Activated CD8-positive, alpha-beta memory T cell treated with anti-CD3 and anti-CD28 coated beads, Interleukin-2, amount 50 U/mL, for 24 hours (primary cell): Measurements from ENCODE around the gene C2CD4C.
"Not testable (repeated sequence)": the region's sequence is repeated elsewhere in the genome, so short reads cannot be mapped to it uniquely, and the experiment has no call there.

ENCODE experiments used
- DNase-seq: peaks from one replicate; pipeline ENCODE4 v3.0.0-alpha.2; 2020; ENCODE audit errors: extremely low read depth

C2CD4C gene

DNA sequence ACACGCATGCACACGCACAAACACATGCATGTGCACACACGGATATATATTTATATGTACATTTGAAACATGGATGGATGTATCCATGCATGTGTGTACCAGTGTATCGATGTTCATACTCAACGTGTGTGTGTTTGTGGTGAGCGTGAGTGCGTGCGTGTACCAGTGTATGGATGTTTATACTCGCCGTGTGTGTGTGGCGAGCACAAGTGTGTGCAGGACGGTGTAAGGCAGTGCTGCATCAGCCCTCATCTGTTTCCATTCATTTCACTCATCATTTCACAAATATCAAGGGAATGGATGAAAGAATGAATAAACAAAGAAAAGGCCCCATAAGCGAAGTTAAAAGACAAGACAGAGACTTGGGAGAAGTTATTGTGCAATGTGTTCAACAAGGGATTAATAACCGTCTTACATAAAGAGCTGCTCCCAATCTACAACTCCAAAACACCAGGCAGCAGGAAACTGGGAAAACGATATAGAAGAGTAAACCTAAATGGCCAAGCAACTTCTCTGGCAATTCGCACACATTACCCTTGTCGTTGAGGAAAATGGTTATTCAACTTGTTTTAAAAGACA is 42.7 kb downstream of the C2CD4C start:
- no peak for DNase-seq

DNA sequence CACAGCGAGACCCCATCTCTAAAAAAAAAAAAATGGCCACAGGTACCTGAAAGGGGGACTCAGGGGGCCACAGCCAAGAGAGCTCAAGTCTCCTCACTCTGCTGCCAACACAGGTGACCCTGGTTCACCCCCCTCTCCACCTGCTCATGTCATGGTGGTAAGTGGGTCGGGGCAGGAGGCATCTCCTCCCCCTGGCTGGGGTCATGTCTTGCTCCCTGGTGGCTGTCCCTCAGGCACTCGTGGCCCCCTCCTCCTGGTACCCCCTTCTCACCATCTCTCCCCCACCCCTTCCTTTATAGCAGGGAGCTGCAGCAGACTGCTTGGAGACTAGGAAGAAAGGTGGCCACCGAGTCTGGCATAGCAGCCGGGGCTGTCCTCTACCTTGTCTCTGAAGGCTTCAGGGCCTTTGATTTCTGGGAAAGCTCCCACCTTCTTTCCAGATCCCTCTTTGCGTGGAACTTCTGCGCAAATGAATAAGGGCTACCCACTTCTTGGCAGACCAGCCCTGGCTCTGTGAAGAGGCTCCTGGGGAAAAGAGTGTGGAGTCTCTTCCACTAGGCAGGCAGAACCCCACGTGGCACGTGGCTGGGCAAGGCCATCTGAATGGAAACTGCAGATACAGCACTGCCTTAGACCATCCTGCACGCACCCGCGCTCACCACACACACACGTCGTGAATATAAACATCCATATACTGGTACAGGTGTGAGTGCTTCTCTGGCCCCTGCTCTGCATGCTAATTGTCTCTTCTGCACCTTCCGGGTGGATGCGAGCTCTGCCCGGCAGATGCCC is 44.3 kb downstream of the C2CD4C start:
- no peak for DNase-seq

DNA sequence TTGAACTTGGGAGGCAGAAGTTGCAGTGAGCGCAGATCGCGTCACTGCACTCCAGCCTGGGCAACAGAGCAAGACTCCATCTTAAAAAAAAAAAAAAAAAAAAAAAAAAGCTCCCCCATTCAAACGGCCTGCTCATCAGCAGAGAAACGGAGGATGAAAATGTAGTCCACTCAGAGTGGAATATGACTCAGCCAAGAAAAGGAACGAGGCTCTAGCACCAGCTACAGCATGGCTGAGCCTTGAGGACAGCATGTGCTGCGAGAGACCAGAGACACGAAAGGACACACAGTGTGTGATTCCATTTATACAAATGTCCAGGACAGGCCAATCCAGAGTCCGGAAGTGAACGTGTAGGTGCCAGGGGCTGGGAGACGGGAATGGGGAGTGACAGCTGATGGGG is 46.3 kb downstream of the C2CD4C start:
- no peak for DNase-seq

DNA sequence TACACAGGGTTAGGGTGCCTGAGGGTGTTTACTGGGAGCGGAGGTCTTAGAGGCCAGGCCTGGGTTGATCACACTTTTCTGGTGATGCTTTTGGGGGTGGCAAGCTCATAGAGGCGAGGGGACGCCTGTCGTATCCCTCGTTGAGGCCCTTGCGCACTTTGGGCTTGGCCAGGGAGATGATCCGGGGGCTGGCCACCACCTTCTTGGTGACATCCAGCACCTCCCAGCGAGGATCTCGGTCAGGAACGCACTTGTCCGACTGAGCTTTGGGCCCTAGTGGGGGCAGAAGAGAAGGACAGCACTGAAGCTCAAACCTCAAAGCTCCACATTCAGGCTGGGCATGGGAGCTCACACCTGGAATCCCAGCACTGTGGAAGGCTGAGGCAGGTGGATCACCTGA is 46.8 kb downstream of the C2CD4C start:
- no peak for DNase-seq

DNA sequence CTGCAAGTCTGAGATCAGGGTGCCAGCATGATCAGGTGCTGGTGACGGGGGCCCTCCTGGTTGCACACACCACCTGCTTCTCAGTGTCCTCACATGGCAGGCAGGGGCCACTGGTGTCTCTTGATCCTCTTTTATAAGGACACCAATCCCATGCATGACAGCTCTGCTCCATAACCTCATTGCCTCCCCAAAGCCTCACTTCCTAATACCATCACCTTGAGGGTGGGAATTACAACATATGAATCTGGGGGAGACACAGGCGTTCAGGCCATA is 49.4 kb downstream of the C2CD4C start:
- DNase-seq = no peak

DNA sequence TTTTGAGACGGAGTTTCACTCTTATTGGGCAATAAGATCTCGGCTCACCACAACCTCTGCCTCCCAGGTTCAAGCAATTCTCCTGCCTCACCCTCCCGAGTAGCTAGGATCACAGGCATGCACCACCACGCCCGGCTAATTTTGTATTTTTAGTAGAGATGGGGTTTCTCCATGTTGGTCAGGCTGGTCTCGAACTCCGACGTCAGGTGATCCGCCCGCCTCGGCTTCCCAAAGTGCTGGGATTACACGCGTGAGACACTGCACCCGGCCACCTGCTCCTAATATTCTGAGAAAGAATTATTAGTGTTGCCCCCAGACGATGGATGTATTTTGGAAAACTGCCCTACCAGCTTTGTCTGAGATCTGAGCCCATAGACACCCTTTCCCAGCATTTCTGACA is 53.4 kb downstream of the C2CD4C start:
- not testable (repeated sequence) for DNase-seq
